GM23338 (cell line): ENCODE results near the gene SOWAHC.

ENCODE experiments used
- CREB1 ChIP-seq: fragments of 250-450 bp; sonication (Bioruptor Pico); IDR thresholded peaks from 2 replicates; pipeline ENCODE4 v1.5.0; 2020; ENCODE audit warnings: low read depth, mild to moderate bottlenecking, moderate library complexity
- CTCF ChIP-seq, 2 experiments: fragments of 200-600 bp in 1 of 2; sonication (generic) in 1 of 2; conservative IDR thresholded peaks; 2 replicates each; pipeline versions ENCODE4 v1.5.1 to v1.6.1; 2016 to 2017; ENCODE audit warnings: antibody characterized with exemption in 2 of 2, low read depth in 2 of 2, mild to moderate bottlenecking in 2 of 2, moderate library complexity in 1 of 2
- ETS1 ChIP-seq: IDR thresholded peaks from 2 replicates; pipeline ENCODE4 v1.6.1; 2016; ENCODE audit warnings: antibody characterized with exemption
- EZH2 ChIP-seq: fragments of 200-600 bp; sonication (generic); IDR thresholded peaks from one replicate; pipeline ENCODE4 v1.8.0; 2017; ENCODE audit warnings: antibody characterized with exemption, mild to moderate bottlenecking, low read depth; ENCODE audit not compliant: unreplicated experiment
- EZH2phosphoT487 ChIP-seq: fragments of 200-600 bp; sonication (generic); IDR thresholded peaks from one replicate; pipeline ENCODE4 v1.8.1; 2018; ENCODE audit warnings: antibody characterized with exemption; ENCODE audit not compliant: unreplicated experiment
- JUNB ChIP-seq: IDR thresholded peaks from one replicate; pipeline ENCODE4 v1.6.1; 2016; ENCODE audit warnings: antibody characterized with exemption; ENCODE audit not compliant: unreplicated experiment
- NANOG ChIP-seq: IDR thresholded peaks from 2 replicates; pipeline ENCODE4 v1.6.1; 2016; ENCODE audit warnings: antibody characterized with exemption, borderline replicate concordance
- POLR2AphosphoS5 ChIP-seq: IDR thresholded peaks from 2 replicates; pipeline ENCODE4 v1.6.1; 2016; ENCODE audit warnings: antibody characterized with exemption, low read depth
- REST ChIP-seq: IDR thresholded peaks from one replicate; pipeline ENCODE4 v1.6.1; 2018; ENCODE audit warnings: antibody characterized with exemption; ENCODE audit not compliant: unreplicated experiment
- STAT1 ChIP-seq: IDR thresholded peaks from one replicate; pipeline ENCODE4 v1.6.1; 2016; ENCODE audit warnings: antibody characterized with exemption; ENCODE audit not compliant: unreplicated experiment
- ZNF114 ChIP-seq: fragments of 250-450 bp; sonication (Bioruptor Pico); IDR thresholded peaks from 2 replicates; pipeline ENCODE4 v1.5.0; 2020; ENCODE audit warnings: mild to moderate bottlenecking, moderate library complexity
- ZNF331 ChIP-seq: fragments of 250-450 bp; sonication (Bioruptor Pico); IDR thresholded peaks from 2 replicates; pipeline ENCODE4 v1.5.0; 2020; ENCODE audit warnings: low read depth, mild to moderate bottlenecking, moderate library complexity
- TF ChIP-seq, protein P1 (sequence below): fragments of 250-450 bp; sonication (Bioruptor Pico); IDR thresholded peaks from 2 replicates; pipeline ENCODE4 v1.5.0; 2020; ENCODE audit warnings: mild to moderate bottlenecking, moderate library complexity

DNA sequence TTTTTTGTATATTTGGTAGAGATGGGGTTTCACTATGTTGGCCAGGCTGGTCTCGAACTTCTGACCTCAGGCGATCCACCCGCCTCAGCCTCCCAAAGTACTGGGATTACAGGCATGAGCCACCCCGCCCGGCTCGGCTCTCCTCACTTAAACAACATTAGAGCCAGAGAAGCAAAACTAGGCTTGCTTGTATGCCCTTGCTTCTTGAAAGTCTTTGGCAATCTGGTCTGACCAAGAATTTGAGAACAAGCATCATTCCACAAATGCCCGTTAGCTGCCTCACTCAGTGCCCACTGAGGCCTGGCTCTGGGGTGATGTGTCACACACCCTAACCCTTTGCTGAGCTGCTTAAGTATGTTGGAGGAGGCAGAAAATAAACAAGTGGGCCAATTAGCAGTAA is 33.5 kb downstream of the SOWAHC start:
- TF ChIP-seq CTCF (conservative IDR thresholded peaks at IDR 0.05; ENCODE audit: low read depth in 2 of 2) (no peak), EZH2 (no peak), ETS1 (no peak), POLR2AphosphoS5 (no peak), NANOG (no peak), EZH2phosphoT487 (no peak), ZNF114 (CRISPR knock-in tag) (no peak), REST (no peak), STAT1 (no peak), JUNB (no peak), CREB1 (no peak), ZNF331 (CRISPR knock-in tag) (no peak)
- TF ChIP-seq, protein P1, sequence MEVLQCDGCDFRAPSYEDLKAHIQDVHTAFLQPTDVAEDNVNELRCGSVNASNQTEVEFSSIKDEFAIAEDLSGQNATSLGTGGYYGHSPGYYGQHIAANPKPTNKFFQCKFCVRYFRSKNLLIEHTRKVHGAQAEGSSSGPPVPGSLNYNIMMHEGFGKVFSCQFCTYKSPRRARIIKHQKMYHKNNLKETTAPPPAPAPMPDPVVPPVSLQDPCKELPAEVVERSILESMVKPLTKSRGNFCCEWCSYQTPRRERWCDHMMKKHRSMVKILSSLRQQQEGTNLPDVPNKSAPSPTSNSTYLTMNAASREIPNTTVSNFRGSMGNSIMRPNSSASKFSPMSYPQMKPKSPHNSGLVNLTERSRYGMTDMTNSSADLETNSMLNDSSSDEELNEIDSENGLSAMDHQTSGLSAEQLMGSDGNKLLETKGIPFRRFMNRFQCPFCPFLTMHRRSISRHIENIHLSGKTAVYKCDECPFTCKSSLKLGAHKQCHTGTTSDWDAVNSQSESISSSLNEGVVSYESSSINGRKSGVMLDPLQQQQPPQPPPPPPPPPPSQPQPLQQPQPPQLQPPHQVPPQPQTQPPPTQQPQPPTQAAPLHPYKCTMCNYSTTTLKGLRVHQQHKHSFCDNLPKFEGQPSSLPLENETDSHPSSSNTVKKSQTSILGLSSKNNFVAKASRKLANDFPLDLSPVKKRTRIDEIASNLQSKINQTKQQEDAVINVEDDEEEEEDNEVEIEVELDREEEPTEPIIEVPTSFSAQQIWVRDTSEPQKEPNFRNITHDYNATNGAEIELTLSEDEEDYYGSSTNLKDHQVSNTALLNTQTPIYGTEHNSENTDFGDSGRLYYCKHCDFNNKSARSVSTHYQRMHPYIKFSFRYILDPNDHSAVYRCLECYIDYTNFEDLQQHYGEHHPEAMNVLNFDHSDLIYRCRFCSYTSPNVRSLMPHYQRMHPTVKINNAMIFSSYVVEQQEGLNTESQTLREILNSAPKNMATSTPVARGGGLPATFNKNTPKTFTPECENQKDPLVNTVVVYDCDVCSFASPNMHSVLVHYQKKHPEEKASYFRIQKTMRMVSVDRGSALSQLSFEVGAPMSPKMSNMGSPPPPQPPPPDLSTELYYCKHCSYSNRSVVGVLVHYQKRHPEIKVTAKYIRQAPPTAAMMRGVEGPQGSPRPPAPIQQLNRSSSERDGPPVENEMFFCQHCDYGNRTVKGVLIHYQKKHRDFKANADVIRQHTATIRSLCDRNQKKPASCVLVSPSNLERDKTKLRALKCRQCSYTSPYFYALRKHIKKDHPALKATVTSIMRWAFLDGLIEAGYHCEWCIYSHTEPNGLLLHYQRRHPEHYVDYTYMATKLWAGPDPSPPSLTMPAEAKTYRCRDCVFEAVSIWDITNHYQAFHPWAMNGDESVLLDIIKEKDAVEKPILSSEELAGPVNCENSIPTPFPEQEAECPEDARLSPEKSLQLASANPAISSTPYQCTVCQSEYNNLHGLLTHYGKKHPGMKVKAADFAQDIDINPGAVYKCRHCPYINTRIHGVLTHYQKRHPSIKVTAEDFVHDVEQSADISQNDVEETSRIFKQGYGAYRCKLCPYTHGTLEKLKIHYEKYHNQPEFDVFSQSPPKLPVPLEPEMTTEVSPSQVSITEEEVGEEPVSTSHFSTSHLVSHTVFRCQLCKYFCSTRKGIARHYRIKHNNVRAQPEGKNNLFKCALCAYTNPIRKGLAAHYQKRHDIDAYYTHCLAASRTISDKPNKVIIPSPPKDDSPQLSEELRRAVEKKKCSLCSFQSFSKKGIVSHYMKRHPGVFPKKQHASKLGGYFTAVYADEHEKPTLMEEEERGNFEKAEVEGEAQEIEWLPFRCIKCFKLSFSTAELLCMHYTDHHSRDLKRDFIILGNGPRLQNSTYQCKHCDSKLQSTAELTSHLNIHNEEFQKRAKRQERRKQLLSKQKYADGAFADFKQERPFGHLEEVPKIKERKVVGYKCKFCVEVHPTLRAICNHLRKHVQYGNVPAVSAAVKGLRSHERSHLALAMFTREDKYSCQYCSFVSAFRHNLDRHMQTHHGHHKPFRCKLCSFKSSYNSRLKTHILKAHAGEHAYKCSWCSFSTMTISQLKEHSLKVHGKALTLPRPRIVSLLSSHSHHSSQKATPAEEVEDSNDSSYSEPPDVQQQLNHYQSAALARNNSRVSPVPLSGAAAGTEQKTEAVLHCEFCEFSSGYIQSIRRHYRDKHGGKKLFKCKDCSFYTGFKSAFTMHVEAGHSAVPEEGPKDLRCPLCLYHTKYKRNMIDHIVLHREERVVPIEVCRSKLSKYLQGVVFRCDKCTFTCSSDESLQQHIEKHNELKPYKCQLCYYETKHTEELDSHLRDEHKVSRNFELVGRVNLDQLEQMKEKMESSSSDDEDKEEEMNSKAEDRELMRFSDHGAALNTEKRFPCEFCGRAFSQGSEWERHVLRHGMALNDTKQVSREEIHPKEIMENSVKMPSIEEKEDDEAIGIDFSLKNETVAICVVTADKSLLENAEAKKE, result no peak
